ENCODE data around the gene FADS2.

Gene FADS2

GRCh38 chr11:61844909-61845565 is 16.9 kb downstream of the FADS2 start:
- in situ Hi-C loops (cut with MboI; ENCODE audit: low sequenced_read_pairs), result no loop called here

GRCh38 chr11:61846362-61847020 is 18.4 kb downstream of the FADS2 start:
- in situ Hi-C loops (cut with MboI; ENCODE audit: low sequenced_read_pairs), result no loop called here

GRCh38 chr11:61847914-61848581 is 19.9 kb downstream of the FADS2 start:
- in situ Hi-C loops (cut with MboI; ENCODE audit: low sequenced_read_pairs), result no loop called here

GRCh38 chr11:61848631-61849030 is 20.5 kb downstream of the FADS2 start:
- in situ Hi-C loops (cut with MboI; ENCODE audit: low sequenced_read_pairs), result no loop called here

- in situ Hi-C loops (cut with MboI; ENCODE audit: low sequenced_read_pairs), result no loop called here
Observed at GRCh38 chr11:61850687-61851086, 22.6 kb downstream of the FADS2 start.

- in situ Hi-C loops (cut with MboI; ENCODE audit: low sequenced_read_pairs), result no loop called here
Observed at GRCh38 chr11:61851113-61851899, 23.2 kb downstream of the FADS2 start.

- in situ Hi-C loops (cut with MboI; ENCODE audit: low sequenced_read_pairs), result no loop called here
Observed at GRCh38 chr11:61851900-61852295, 23.8 kb downstream of the FADS2 start.

GRCh38 chr11:61853698-61854169 is 25.6 kb downstream of the FADS2 start:
- in situ Hi-C loops (cut with MboI; ENCODE audit: low sequenced_read_pairs), result no loop called here

GRCh38 chr11:61854206-61854895 is 26.3 kb downstream of the FADS2 start:
- in situ Hi-C loops (cut with MboI; ENCODE audit: low sequenced_read_pairs), result no loop called here

GRCh38 chr11:61854966-61855714 is 27.0 kb downstream of the FADS2 start:
- in situ Hi-C loops (cut with MboI; ENCODE audit: low sequenced_read_pairs), result no loop called here

GRCh38 chr11:61855939-61856680 is 28.0 kb downstream of the FADS2 start:
- in situ Hi-C loops (cut with MboI; ENCODE audit: low sequenced_read_pairs), result no loop called here

- in situ Hi-C loops (cut with MboI; ENCODE audit: low sequenced_read_pairs), result no loop called here
Observed at GRCh38 chr11:61860054-61860903, 32.2 kb downstream of the FADS2 start.

- in situ Hi-C loops (cut with MboI; ENCODE audit: low sequenced_read_pairs), result no loop called here
Observed at GRCh38 chr11:61861634-61862033, 33.5 kb downstream of the FADS2 start.

- in situ Hi-C loops (cut with MboI; ENCODE audit: low sequenced_read_pairs), result no loop called here
Observed at GRCh38 chr11:61862714-61863547, 34.8 kb downstream of the FADS2 start.

- in situ Hi-C loops (cut with MboI; ENCODE audit: low sequenced_read_pairs), result no loop called here
Observed at GRCh38 chr11:61863548-61864081, 35.5 kb downstream of the FADS2 start.

GRCh38 chr11:61864814-61865775 is 37.0 kb downstream of the FADS2 start:
- in situ Hi-C loops (cut with MboI; ENCODE audit: low sequenced_read_pairs), result no loop called here

All from HL-60/S4 treated with phorbol 12-myristate 13-acetate at 8.2 ng/mL for 4 days and 3 days (cell line).